HepG2 (cell line): ENCODE data around the gene MGA. TPM values are rescaled to one million over a fixed set of nuclear protein-coding genes. Genes with fewer than 3 reads are reported as not detected.

Experiments
- ATAC-seq: fragments of 200-7000 bp; cut with Tn5 transposase; 3 replicates; pipeline ENCODE4 v1.9.1; 2020; ENCODE audit warnings: mild to moderate bottlenecking, moderate library complexity
- BruUV-seq: library from RNA; stranded (reverse); fragments of 400-500 nt; replicated peaks from 2 replicates; lab custom pipeline; 2021; lab: Mats Ljungman, UMichigan
- CTCF ChIA-PET: fragments of 300-600 bp; formaldehyde crosslinking; extraction: SDS; loops from one replicate; lab custom pipeline; 2021; ENCODE audit warnings: low total read pairs, inconsistent platforms, low intra/inter-chr PET ratio; lab: Yijun Ruan, JAX
- POLR2A ChIA-PET: fragments of 350-600 bp; sonication (Branson Sonifier 250); formaldehyde crosslinking; loops from one replicate; lab custom pipeline; 2020; ENCODE audit warnings: antibody characterized with exemption, inconsistent platforms; lab: Yijun Ruan, JAX
- DNase-seq: peaks from one replicate; pipeline ENCODE4 v3.0.0-alpha.2; 2015; ENCODE audit warnings: low spot score
- FAIRE-seq: peaks from 3 replicates; lab custom pipeline; 2011; peaks lifted over from hg19 to GRCh38; lab: Jason Lieb, UNC
- H2AFZ ChIP-seq: one replicate; pipeline ENCODE4 v1.6.1; 2011; ENCODE audit warnings: low read length, inconsistent platforms
- H3K27ac ChIP-seq: fragments of 300-600 bp; 3 replicates; pipeline ENCODE4 v1.8.0; 2011; ENCODE audit warnings: mixed run types, mild to moderate bottlenecking, mixed read lengths, low read length, inconsistent platforms; ENCODE audit not compliant: insufficient read depth; ENCODE audit errors: extremely low read length
- H3K27me3 ChIP-seq, 2 experiments: fragments of 200-600 bp in 1 of 2; 2 replicates in 1 of 2; 3 replicates in 1 of 2; pipeline versions ENCODE4 v1.6.0 to v1.8.0; 2011; ENCODE audit warnings: low read length in 2 of 2, mild to moderate bottlenecking in 2 of 2, moderate library complexity in 2 of 2, inconsistent platforms in 1 of 2; ENCODE audit not compliant: insufficient read depth in 2 of 2, control insufficient read depth in 1 of 2
- H3K36me3 ChIP-seq, 2 experiments: fragments of 200-600 bp in 1 of 2; replicated peaks in 1 of 2; 2 replicates in 1 of 2; 3 replicates in 1 of 2; pipeline versions ENCODE4 v1.5.1 to v1.8.0; 2011; ENCODE audit warnings: low read length in 2 of 2, inconsistent platforms in 1 of 2; ENCODE audit not compliant: insufficient read depth in 2 of 2, control insufficient read depth in 1 of 2
- H3K4me1 ChIP-seq: 2 replicates; pipeline ENCODE4 v1.5.1; 2012; ENCODE audit warnings: low read length, inconsistent platforms; ENCODE audit not compliant: insufficient read depth
- H3K4me2 ChIP-seq: 2 replicates; pipeline ENCODE4 v1.6.0; 2011; ENCODE audit warnings: low read depth, low read length, inconsistent platforms
- H3K4me3 ChIP-seq, 3 experiments: fragments of 200-600 bp in 1 of 3; sonication (generic), shearing (Covaris generic) in 1 of 3; replicated peaks in 1 of 3; 2 replicates each; pipeline ENCODE4 v1.5.1; 2011 to 2016; ENCODE audit warnings: low read length in 3 of 3, inconsistent platforms in 2 of 3, low read depth in 2 of 3, mild to moderate bottlenecking in 2 of 3, control low read depth in 1 of 3, mixed read lengths in 1 of 3; ENCODE audit not compliant: insufficient read depth in 1 of 3
- H3K79me2 ChIP-seq: one replicate; pipeline ENCODE4 v1.6.1; 2011; ENCODE audit warnings: low read length, inconsistent platforms; ENCODE audit not compliant: insufficient read depth
- H3K9ac ChIP-seq: 2 replicates; pipeline ENCODE4 v1.6.0; 2011; ENCODE audit warnings: mild to moderate bottlenecking, low read depth, low read length, inconsistent platforms; ENCODE audit not compliant: insufficient read depth
- H3K9me3 ChIP-seq: 2 replicates; pipeline ENCODE4 v1.5.1; 2012; ENCODE audit warnings: mild to moderate bottlenecking, low read length
- H4K20me1 ChIP-seq: 2 replicates; pipeline ENCODE4 v1.6.0; 2011; ENCODE audit warnings: inconsistent platforms, mild to moderate bottlenecking, low read length, moderate library complexity; ENCODE audit not compliant: insufficient read depth
- ASH2L ChIP-seq: fragments of 300-600, 200-600 bp; sonication (generic); IDR thresholded peaks from 2 replicates; pipeline ENCODE4 v1.7.0; 2017; ENCODE audit warnings: low read depth, mild to moderate bottlenecking, moderate library complexity, mixed read lengths, low read length; ENCODE audit not compliant: insufficient read length
- BHLHE40 ChIP-seq: IDR thresholded peaks from 2 replicates; pipeline ENCODE4 v1.6.1; 2011; ENCODE audit warnings: low read length, improper control_type of control experiment
- GATAD2A ChIP-seq: IDR thresholded peaks from 2 replicates; pipeline ENCODE4 v1.6.1; 2016
- GZF1 ChIP-seq: sonication (generic); formaldehyde crosslinking; IDR thresholded peaks from 2 replicates; pipeline ENCODE4 v1.5.1; 2020; ENCODE audit warnings: mild to moderate bottlenecking, missing genetic modification reagents
- HDAC6 ChIP-seq: fragments of 200-600 bp; sonication (generic); IDR thresholded peaks from 2 replicates; pipeline ENCODE4 v1.7.0; 2017; ENCODE audit warnings: mild to moderate bottlenecking, antibody characterized with exemption, low read length, low read depth
- NFYB ChIP-seq: sonication (generic); formaldehyde crosslinking; IDR thresholded peaks from 2 replicates; pipeline ENCODE4 v1.4.0; 2020; ENCODE audit warnings: missing genetic modification reagents
- ZBTB20 ChIP-seq: sonication (generic); formaldehyde crosslinking; IDR thresholded peaks from 2 replicates; pipeline ENCODE4 v1.8.1; 2023; ENCODE audit warnings: missing genetic modification reagents, low read depth, mild to moderate bottlenecking, borderline replicate concordance
- ZNF619 ChIP-seq: sonication (generic); formaldehyde crosslinking; IDR thresholded peaks from 2 replicates; pipeline ENCODE4 v1.4.0; 2020; ENCODE audit warnings: mild to moderate bottlenecking, missing genetic modification reagents
- ZNF720 ChIP-seq: sonication (generic); formaldehyde crosslinking; IDR thresholded peaks from 2 replicates; pipeline ENCODE4 v1.4.0; 2020; ENCODE audit warnings: missing genetic modification reagents
- ZNF776 ChIP-seq: sonication (generic); formaldehyde crosslinking; IDR thresholded peaks from 2 replicates; pipeline ENCODE4 v1.4.0; 2020; ENCODE audit warnings: mild to moderate bottlenecking, missing genetic modification reagents
- WGBS: methylation state at CpG from one replicate; pipeline ENCODE4 v1.1.6; 2017; ENCODE audit warnings: low lambda C conversion rate; 5-methylcytosine and 5-hydroxymethylcytosine counted together
- in situ Hi-C: cut with HindIII; loops from 2 replicates; pipeline ENCODE4 v1.10.0; 2017; ENCODE audit warnings: low pct_unique_long_range_greater_than_20kb; ENCODE audit not compliant: extremely low pct_ligation_motif_present
- intact Hi-C: fragments of 100-400 bp; cut with micrococcal nuclease; formaldehyde crosslinking; loops from one replicate; pipeline ENCODE4 v1.10.0; 2022; ENCODE audit not compliant: unreplicated experiment
- polyA plus RNA-seq, 8 experiments: library from polyadenylated mRNA; depleted of rRNA in 3 of 8; stranded (reverse) in 7 of 8; unstranded in 1 of 8; fragments of >200 nt; fragmentation: Illumina TruSeq in 4 of 8; extraction: Trizol in 4 of 8; gene quantifications; 2 replicates each; pipeline versions ENCODE4 v1.2.1 to v1.2.3, GENCODE V29; 2011 to 2016; ENCODE audit warnings: low read depth in 4 of 8, missing spikeins in 1 of 8, mixed read lengths in 1 of 8; ENCODE audit not compliant: insufficient read depth in 1 of 8
- total RNA-seq, 5 experiments: library from RNA; depleted of rRNA; stranded (reverse); fragments of >200 nt; fragmentation: Illumina TruSeq; extraction: Trizol; gene quantifications; 2 replicates each; pipeline ENCODE4 v1.2.3, GENCODE V29; 2016; ENCODE audit warnings: low read depth in 1 of 5
- TF ChIP-seq, protein P1 (sequence below): sonication (generic); formaldehyde crosslinking; IDR thresholded peaks from 2 replicates; pipeline ENCODE4 v1.5.0; 2020; ENCODE audit warnings: missing genetic modification reagents
- TF ChIP-seq, protein P2 (sequence below): sonication (generic); formaldehyde crosslinking; conservative IDR thresholded peaks from 2 replicates; pipeline ENCODE4 v1.8.0; 2022; ENCODE audit warnings: missing genetic modification reagents
- TF ChIP-seq, protein P3 (sequence below): sonication (generic); formaldehyde crosslinking; IDR thresholded peaks from 2 replicates; pipeline ENCODE4 v1.5.0; 2020; ENCODE audit warnings: missing genetic modification reagents
- TF ChIP-seq, protein P4 (sequence below): sonication (generic); formaldehyde crosslinking; IDR thresholded peaks from 2 replicates; pipeline ENCODE4 v1.8.0; 2022; ENCODE audit warnings: mild to moderate bottlenecking, missing genetic modification reagents, moderate library complexity

Gene MGA
- total and polyA plus RNA-seq, 2 of the 13 experiments (the other 11 are each of a cell fraction or from before 2014, with no cell fraction given) = 5.3 to 59.0 TPM

DNA sequence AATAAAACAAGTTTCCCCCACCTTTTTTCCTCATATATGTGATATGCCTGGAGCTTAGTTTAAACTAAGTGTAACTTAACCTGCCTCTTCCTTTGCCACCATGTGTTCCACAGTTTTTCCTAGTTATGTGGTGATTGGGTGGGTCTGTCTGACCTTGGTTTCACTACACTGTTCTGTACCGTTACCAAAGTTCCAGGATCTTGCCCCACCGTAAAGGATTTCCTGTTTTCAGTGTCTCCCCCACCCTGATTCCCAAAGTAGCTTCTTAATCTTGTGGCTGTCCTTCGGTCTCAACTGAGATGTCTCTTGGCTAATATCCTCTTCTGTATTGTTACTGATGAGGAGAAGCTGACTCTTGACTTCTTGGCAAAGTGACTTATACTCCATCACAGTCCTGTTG lies 6.4 kb upstream of the MGA start:
- no peaks in the 10 kb centered on the region for H3K27me3 ChIP-seq
- no TSS peak for BruUV-seq
- intact Hi-C loops = no loop called here
- H3K4me3 ChIP-seq = no peak overlapping the region
- H3K4me1 ChIP-seq = peaks cover 20% of the 10 kb centered on the region
- no peak overlapping the region for H3K9ac ChIP-seq
- CTCF ChIA-PET = no interaction called here
- no peak for ATAC-seq
- H3K9me3 ChIP-seq = no peaks in the 10 kb centered on the region
- H3K4me2 ChIP-seq = no peak overlapping the region
- no peak for FAIRE-seq
- no peaks in the 10 kb centered on the region; a peak in 1 of 5 replicates for H3K36me3 ChIP-seq
- no peak for TF ChIP-seq ASH2L
- no peaks in the 10 kb centered on the region for H4K20me1 ChIP-seq
- DNase-seq = no peak
- POLR2A ChIA-PET = no interaction called here
- 97% methylated on average over 3 of the region's 3 CpGs for WGBS
- H2AFZ ChIP-seq = no peak overlapping the region
- H3K27ac ChIP-seq = no peak overlapping the region
- H3K79me2 ChIP-seq = peaks cover 52% of the 10 kb centered on the region
- in situ Hi-C loops = no loop called here

DNA sequence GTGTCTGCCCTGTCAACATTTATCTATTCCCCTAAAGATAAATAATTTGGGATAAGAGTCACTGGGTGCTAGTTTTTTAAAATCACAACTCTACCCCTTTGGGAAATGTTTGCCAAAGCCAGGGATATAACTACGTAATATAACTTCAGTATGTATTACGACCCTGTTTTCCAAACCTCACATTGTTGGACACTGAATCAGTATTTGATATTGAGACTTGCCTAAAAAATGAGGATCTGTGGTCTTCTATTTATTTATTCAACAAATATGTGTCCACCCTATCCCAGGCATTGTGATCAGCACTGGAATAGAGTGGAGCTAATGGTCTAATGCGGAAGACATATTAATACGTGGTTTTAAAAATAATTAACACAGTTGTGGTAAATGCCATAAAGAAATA lies 4.5 kb upstream of the MGA start:
- no peak for FAIRE-seq
- no peaks in the 10 kb centered on the region; a peak in 1 of 5 replicates for H3K36me3 ChIP-seq
- no peak for DNase-seq
- H3K9ac ChIP-seq = no peak overlapping the region
- no peak overlapping the region for H3K27ac ChIP-seq
- H3K4me3 ChIP-seq = no peak overlapping the region
- intact Hi-C loops (no loop called here), in situ Hi-C loops (no loop called here)
- TF ChIP-seq, protein P1, sequence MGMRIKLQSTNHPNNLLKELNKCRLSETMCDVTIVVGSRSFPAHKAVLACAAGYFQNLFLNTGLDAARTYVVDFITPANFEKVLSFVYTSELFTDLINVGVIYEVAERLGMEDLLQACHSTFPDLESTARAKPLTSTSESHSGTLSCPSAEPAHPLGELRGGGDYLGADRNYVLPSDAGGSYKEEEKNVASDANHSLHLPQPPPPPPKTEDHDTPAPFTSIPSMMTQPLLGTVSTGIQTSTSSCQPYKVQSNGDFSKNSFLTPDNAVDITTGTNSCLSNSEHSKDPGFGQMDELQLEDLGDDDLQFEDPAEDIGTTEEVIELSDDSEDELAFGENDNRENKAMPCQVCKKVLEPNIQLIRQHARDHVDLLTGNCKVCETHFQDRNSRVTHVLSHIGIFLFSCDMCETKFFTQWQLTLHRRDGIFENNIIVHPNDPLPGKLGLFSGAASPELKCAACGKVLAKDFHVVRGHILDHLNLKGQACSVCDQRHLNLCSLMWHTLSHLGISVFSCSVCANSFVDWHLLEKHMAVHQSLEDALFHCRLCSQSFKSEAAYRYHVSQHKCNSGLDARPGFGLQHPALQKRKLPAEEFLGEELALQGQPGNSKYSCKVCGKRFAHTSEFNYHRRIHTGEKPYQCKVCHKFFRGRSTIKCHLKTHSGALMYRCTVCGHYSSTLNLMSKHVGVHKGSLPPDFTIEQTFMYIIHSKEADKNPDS = no peak
- TF ChIP-seq, protein P2, sequence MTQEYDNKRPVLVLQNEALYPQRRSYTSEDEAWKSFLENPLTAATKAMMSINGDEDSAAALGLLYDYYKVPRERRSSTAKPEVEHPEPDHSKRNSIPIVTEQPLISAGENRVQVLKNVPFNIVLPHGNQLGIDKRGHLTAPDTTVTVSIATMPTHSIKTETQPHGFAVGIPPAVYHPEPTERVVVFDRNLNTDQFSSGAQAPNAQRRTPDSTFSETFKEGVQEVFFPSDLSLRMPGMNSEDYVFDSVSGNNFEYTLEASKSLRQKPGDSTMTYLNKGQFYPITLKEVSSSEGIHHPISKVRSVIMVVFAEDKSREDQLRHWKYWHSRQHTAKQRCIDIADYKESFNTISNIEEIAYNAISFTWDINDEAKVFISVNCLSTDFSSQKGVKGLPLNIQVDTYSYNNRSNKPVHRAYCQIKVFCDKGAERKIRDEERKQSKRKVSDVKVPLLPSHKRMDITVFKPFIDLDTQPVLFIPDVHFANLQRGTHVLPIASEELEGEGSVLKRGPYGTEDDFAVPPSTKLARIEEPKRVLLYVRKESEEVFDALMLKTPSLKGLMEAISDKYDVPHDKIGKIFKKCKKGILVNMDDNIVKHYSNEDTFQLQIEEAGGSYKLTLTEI (CRISPR knock-in tag) = no peak
- TF ChIP-seq GZF1 (CRISPR knock-in tag) (no peak), ZNF776 (CRISPR knock-in tag) (no peak), GATAD2A (CRISPR knock-in tag) (no peak), ZBTB20 (no peak), NFYB (CRISPR knock-in tag) (no peak), HDAC6 (no peak), BHLHE40 (no peak), ZNF720 (no peak), ZNF619 (no peak)
- TF ChIP-seq, protein P3, sequence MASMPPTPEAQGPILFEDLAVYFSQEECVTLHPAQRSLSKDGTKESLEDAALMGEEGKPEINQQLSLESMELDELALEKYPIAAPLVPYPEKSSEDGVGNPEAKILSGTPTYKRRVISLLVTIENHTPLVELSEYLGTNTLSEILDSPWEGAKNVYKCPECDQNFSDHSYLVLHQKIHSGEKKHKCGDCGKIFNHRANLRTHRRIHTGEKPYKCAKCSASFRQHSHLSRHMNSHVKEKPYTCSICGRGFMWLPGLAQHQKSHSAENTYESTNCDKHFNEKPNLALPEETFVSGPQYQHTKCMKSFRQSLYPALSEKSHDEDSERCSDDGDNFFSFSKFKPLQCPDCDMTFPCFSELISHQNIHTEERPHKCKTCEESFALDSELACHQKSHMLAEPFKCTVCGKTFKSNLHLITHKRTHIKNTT = no peak
- TF ChIP-seq, protein P4, sequence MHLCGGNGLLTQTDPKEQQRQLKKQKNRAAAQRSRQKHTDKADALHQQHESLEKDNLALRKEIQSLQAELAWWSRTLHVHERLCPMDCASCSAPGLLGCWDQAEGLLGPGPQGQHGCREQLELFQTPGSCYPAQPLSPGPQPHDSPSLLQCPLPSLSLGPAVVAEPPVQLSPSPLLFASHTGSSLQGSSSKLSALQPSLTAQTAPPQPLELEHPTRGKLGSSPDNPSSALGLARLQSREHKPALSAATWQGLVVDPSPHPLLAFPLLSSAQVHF (CRISPR knock-in tag) = no peak
- ChIA-PET CTCF (no interaction called here), POLR2A (no interaction called here)
- no peak for ATAC-seq
- H3K79me2 ChIP-seq = peaks cover 45% of the 10 kb centered on the region
- H3K4me1 ChIP-seq = peaks cover 21% of the 10 kb centered on the region
- no peaks in the 10 kb centered on the region for H4K20me1 ChIP-seq
- no peak overlapping the region for H3K4me2 ChIP-seq
- H3K9me3 ChIP-seq = no peaks in the 10 kb centered on the region
- WGBS = 96% methylated on average over 4 of the region's 4 CpGs
- no TSS peak for BruUV-seq
- no peak overlapping the region for H2AFZ ChIP-seq
- no peaks in the 10 kb centered on the region for H3K27me3 ChIP-seq
